ENCODE data around the gene TRHDE. TPM values are rescaled to one million over a fixed set of nuclear protein-coding genes. Genes with fewer than 3 reads are reported as not detected.

The TRHDE gene
- total and polyA plus RNA-seq, 2 of the 13 experiments (the other 11 are each of a cell fraction or from before 2014, with no cell fraction given) = not detected

- in situ Hi-C loops (cut with HindIII; ENCODE audit: extremely low pct_ligation_motif_present, low pct_unique_long_range_greater_than_20kb) (no loop called here), intact Hi-C loops (cut with micrococcal nuclease; ENCODE audit: unreplicated experiment) (loop anchor here (10.0 kb wide), 1 partner anchor 1841 kb away; no protein-coding TSS in a partner anchor)
- Histone ChIP-seq H4K20me1 (ENCODE audit: insufficient read depth, low read length) (no peaks in the 10 kb centered on the region), H3K4me2 (ENCODE audit: low read depth, low read length) (no peak overlapping the region), H3K4me1 (ENCODE audit: insufficient read depth, low read length) (no peaks in the 10 kb centered on the region), H3K36me3 (replicated peaks in 1 of 2; ENCODE audit: control insufficient read depth in 1 of 2, insufficient read depth in 2 of 2, low read length in 2 of 2) (no peaks in the 10 kb centered on the region), H3K4me3 (replicated peaks in 1 of 3; ENCODE audit: insufficient read depth in 1 of 3, low read depth in 2 of 3, low read length in 3 of 3) (no peak overlapping the region), H3K27me3 (ENCODE audit: control insufficient read depth in 1 of 2, insufficient read depth in 2 of 2, low read length in 2 of 2) (no peaks in the 10 kb centered on the region), H3K27ac (ENCODE audit: extremely low read length, insufficient read depth, low read length) (no peak overlapping the region), H3K9me3 (ENCODE audit: low read length) (no peaks in the 10 kb centered on the region), H2AFZ (ENCODE audit: low read length) (no peak overlapping the region), H3K79me2 (ENCODE audit: insufficient read depth, low read length) (no peaks in the 10 kb centered on the region), H3K9ac (ENCODE audit: insufficient read depth, low read depth, low read length) (no peak overlapping the region)
- no peak for ATAC-seq
- no peak for FAIRE-seq
- no TSS peak for BruUV-seq (replicated peaks)
- TF ChIP-seq IRF1 (CRISPR knock-in tag; IDR thresholded peaks at IDR 0.05; ENCODE audit: low read depth) (no peak), HOXA9 (CRISPR knock-in tag; IDR thresholded peaks at IDR 0.05; ENCODE audit: borderline replicate concordance) (no peak), ZNF441 (CRISPR knock-in tag; IDR thresholded peaks at IDR 0.05; ENCODE audit: borderline replicate concordance) (no peak), SMARCC2 (IDR thresholded peaks at IDR 0.05) (no peak), HNRNPK (IDR thresholded peaks at IDR 0.05; ENCODE audit: low read depth, low read length, poor library complexity, severe bottlenecking) (no peak), CENPBD1 (CRISPR knock-in tag; IDR thresholded peaks at IDR 0.05; ENCODE audit: borderline replicate concordance, low read depth) (no peak), SRSF9 (IDR thresholded peaks at IDR 0.05; ENCODE audit: borderline replicate concordance, insufficient read depth, low read depth, low read length, poor library complexity, severe bottlenecking) (no peak), ZNF124 (CRISPR knock-in tag; IDR thresholded peaks at IDR 0.05) (no peak), ZBTB38 (CRISPR knock-in tag; IDR thresholded peaks at IDR 0.05) (no peak), PHF21A (CRISPR knock-in tag; IDR thresholded peaks at IDR 0.05) (no peak), ZBTB1 (CRISPR knock-in tag; IDR thresholded peaks at IDR 0.05; ENCODE audit: borderline replicate concordance) (no peak), ZNF496 (CRISPR knock-in tag; IDR thresholded peaks at IDR 0.05; ENCODE audit: insufficient replicate concordance) (no peak), ZNF501 (CRISPR knock-in tag; IDR thresholded peaks at IDR 0.05) (no peak), ZBTB7A (CRISPR knock-in tag; IDR thresholded peaks at IDR 0.05) (no peak), ZSCAN9 (CRISPR knock-in tag; IDR thresholded peaks at IDR 0.05; ENCODE audit: borderline replicate concordance) (no peak), ZNF703 (CRISPR knock-in tag; IDR thresholded peaks at IDR 0.05; ENCODE audit: borderline replicate concordance) (no peak), ZNF224 (CRISPR knock-in tag; IDR thresholded peaks at IDR 0.05) (no peak), ZNF841 (CRISPR knock-in tag; IDR thresholded peaks at IDR 0.05; ENCODE audit: borderline replicate concordance) (no peak), HMG20A (CRISPR knock-in tag; IDR thresholded peaks at IDR 0.05; ENCODE audit: borderline replicate concordance) (no peak), KDM5A (IDR thresholded peaks at IDR 0.05; ENCODE audit: borderline replicate concordance, low read length) (no peak)
- DNase-seq (ENCODE audit: low spot score) = no peak
- 33% methylated on average over 2 of the region's 2 CpGs for WGBS (ENCODE audit: low lambda C conversion rate)
- CTCF ChIA-PET (ENCODE audit: low intra/inter-chr PET ratio, low total read pairs) = no interaction called here
- POLR2A ChIA-PET = no interaction called here
Observed at GRCh38 chr12:72574138-72574537, 302.0 kb downstream of the TRHDE start.
